Left renal pelvis (tissue), 4 donors: Measurements from ENCODE around the gene EFNA2. TPM values are rescaled to one million over a fixed set of nuclear protein-coding genes. Genes with fewer than 3 reads are reported as not detected.

Experiments
- DNase-seq, 4 donors: peaks; one replicate each; pipeline ENCODE4 v3.0.0-alpha.2; 2013; ENCODE audit warnings: low read depth in 4 of 4, low spot score in 3 of 4
- polyA plus RNA-seq, 4 donors: library from polyadenylated mRNA; unstranded; fragments of 120-200 nt; gene quantifications; one replicate each; pipeline ENCODE4 v1.2.1, GENCODE V29; 2013; ENCODE audit not compliant: insufficient read length in 4 of 4

EFNA2 gene
- polyA plus RNA-seq, 4 donors: 1.8 to 4.6 (median 3.1) TPM

- DNase-seq: no peak
Measured at GRCh38 chr19:1282588-1283206, 3.0 kb upstream of the EFNA2 start.

GRCh38 chr19:1283207-1283916 lies 2.3 kb upstream of the EFNA2 start:
- DNase-seq: no peak

- no peak for DNase-seq
Measured at GRCh38 chr19:1283917-1284292, 1.8 kb upstream of the EFNA2 start.

GRCh38 chr19:1284293-1284978 lies 1.2 kb upstream of the EFNA2 start:
- no peak for DNase-seq

- DNase-seq: no peak
Measured at GRCh38 chr19:1284979-1285736, 515 bp upstream of the EFNA2 start.

- no peak for DNase-seq
Measured at GRCh38 chr19:1286487-1287353, 1.0 kb downstream of the EFNA2 start.

- DNase-seq: no peak
Measured at GRCh38 chr19:1287354-1288225, 1.9 kb downstream of the EFNA2 start.

GRCh38 chr19:1288226-1288612 lies 2.5 kb downstream of the EFNA2 start:
- DNase-seq: no peak

GRCh38 chr19:1288833-1289685 lies 3.4 kb downstream of the EFNA2 start:
- DNase-seq: no peak

GRCh38 chr19:1289686-1290025 lies 4.0 kb downstream of the EFNA2 start:
- DNase-seq: no peak

GRCh38 chr19:1290196-1290702 lies 4.6 kb downstream of the EFNA2 start:
- no peak for DNase-seq

GRCh38 chr19:1290703-1291651 lies 5.3 kb downstream of the EFNA2 start:
- no peak for DNase-seq

GRCh38 chr19:1291761-1292418 lies 6.2 kb downstream of the EFNA2 start:
- no peak for DNase-seq

- DNase-seq: no peak
Measured at GRCh38 chr19:1292419-1293151, 6.9 kb downstream of the EFNA2 start.

GRCh38 chr19:1293782-1294604 lies 8.3 kb downstream of the EFNA2 start:
- DNase-seq: no peak
